DOHH2 (cell line): ENCODE data around the gene CPED1.

Source experiments
- H3F3A ChIP-seq: fragments of 200-600 bp; sonication (generic), shearing (Covaris generic); 2 replicates; pipeline ENCODE4 v1.6.0; 2016; ENCODE audit warnings: antibody characterized with exemption, mild to moderate bottlenecking; ENCODE audit not compliant: control insufficient read depth, insufficient read depth
- H3K27ac ChIP-seq: fragments of 200-600 bp; sonication (generic); 2 replicates; pipeline ENCODE4 v1.5.1; 2014; ENCODE audit warnings: low read depth, mild to moderate bottlenecking, low read length, moderate library complexity
- H3K27me3 ChIP-seq: fragments of 200-600 bp; sonication (generic); 2 replicates; pipeline ENCODE4 v1.6.1; 2014; ENCODE audit warnings: mild to moderate bottlenecking, low read length, mixed read lengths; ENCODE audit not compliant: control insufficient read depth
- H3K36me3 ChIP-seq: fragments of 200-600 bp; sonication (generic); 2 replicates; pipeline ENCODE4 v1.6.1; 2014; ENCODE audit warnings: mild to moderate bottlenecking, low read length, moderate library complexity, mixed read lengths; ENCODE audit not compliant: control insufficient read depth
- H3K4me1 ChIP-seq: fragments of 200-600 bp; sonication (generic); 2 replicates; pipeline ENCODE4 v1.6.1; 2014; ENCODE audit warnings: mild to moderate bottlenecking, low read length, mixed read lengths; ENCODE audit not compliant: control insufficient read depth
- H3K4me2 ChIP-seq: fragments of 200-600 bp; sonication (generic); 2 replicates; pipeline ENCODE4 v1.6.0; 2014; ENCODE audit warnings: mild to moderate bottlenecking, low read length, moderate library complexity
- H3K4me3 ChIP-seq: fragments of 200-600 bp; sonication (generic); 2 replicates; pipeline ENCODE4 v1.5.1; 2014; ENCODE audit warnings: mild to moderate bottlenecking, low read length, mixed read lengths
- H3K79me2 ChIP-seq: fragments of 200-600 bp; sonication (generic); 2 replicates; pipeline ENCODE4 v1.6.1; 2014; ENCODE audit warnings: mild to moderate bottlenecking, low read length, mixed read lengths; ENCODE audit not compliant: control insufficient read depth
- H3K9me2 ChIP-seq: fragments of 200-600 bp; sonication (generic); replicated peaks from 2 replicates; pipeline ENCODE4 v1.6.1; 2014; ENCODE audit warnings: mild to moderate bottlenecking, low read length, mixed read lengths; ENCODE audit not compliant: control insufficient read depth
- H3K9me3 ChIP-seq: fragments of 200-600 bp; sonication (generic); 2 replicates; pipeline ENCODE4 v1.6.1; 2014; ENCODE audit warnings: antibody characterized with exemption, low read length, mixed read lengths; ENCODE audit not compliant: control insufficient read depth, insufficient read depth
- H4K20me1 ChIP-seq: fragments of 200-600 bp; sonication (generic); 2 replicates; pipeline ENCODE4 v1.6.0; 2014; ENCODE audit warnings: low read depth, mild to moderate bottlenecking, antibody characterized with exemption, low read length, moderate library complexity; ENCODE audit not compliant: control insufficient read depth, insufficient read depth
- EZH2phosphoT487 ChIP-seq: fragments of 200-600 bp; sonication (generic); IDR thresholded peaks from 2 replicates; pipeline ENCODE4 v1.6.1; 2017; ENCODE audit warnings: borderline replicate concordance, mild to moderate bottlenecking, antibody characterized with exemption, low read length, moderate library complexity, mixed read lengths
- TF ChIP-seq, protein P1 (sequence below): fragments of 200-600 bp; sonication (generic); IDR thresholded peaks from one replicate; pipeline ENCODE4 v1.5.1; 2014; ENCODE audit warnings: antibody characterized with exemption, mild to moderate bottlenecking, low read depth, low read length; ENCODE audit not compliant: poor library complexity, severe bottlenecking

Gene CPED1

DNA sequence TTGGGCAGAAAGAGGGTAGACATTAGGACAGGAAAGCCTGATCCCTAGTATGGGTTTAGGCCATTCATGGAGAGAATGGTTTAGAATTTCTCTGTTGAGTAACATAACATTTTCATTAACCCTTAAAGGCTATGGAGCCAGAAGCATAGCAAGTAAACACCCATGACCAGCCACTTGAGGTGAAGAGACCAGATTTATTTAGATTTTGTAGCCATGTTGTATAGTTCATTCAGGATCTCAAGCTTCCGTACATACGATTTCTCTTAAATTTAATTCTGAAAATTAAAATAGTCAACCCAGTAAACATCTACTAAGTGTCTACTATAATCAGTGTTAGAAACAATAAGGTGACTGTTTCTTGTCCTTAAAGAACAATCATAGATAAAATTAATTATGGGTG lies 51.5 kb downstream of the CPED1 start:
- no peaks in the 10 kb centered on the region for H3K9me2 ChIP-seq
- TF ChIP-seq, protein P1, sequence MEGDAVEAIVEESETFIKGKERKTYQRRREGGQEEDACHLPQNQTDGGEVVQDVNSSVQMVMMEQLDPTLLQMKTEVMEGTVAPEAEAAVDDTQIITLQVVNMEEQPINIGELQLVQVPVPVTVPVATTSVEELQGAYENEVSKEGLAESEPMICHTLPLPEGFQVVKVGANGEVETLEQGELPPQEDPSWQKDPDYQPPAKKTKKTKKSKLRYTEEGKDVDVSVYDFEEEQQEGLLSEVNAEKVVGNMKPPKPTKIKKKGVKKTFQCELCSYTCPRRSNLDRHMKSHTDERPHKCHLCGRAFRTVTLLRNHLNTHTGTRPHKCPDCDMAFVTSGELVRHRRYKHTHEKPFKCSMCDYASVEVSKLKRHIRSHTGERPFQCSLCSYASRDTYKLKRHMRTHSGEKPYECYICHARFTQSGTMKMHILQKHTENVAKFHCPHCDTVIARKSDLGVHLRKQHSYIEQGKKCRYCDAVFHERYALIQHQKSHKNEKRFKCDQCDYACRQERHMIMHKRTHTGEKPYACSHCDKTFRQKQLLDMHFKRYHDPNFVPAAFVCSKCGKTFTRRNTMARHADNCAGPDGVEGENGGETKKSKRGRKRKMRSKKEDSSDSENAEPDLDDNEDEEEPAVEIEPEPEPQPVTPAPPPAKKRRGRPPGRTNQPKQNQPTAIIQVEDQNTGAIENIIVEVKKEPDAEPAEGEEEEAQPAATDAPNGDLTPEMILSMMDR = no peak
- TF ChIP-seq EZH2phosphoT487 = no peak
- H3K27ac ChIP-seq = no peak overlapping the region
- no peaks in the 10 kb centered on the region for H3F3A ChIP-seq
- 0 out of 2 replicates have a peak, but pooled peaks cover 2% of the 10 kb centered on the region for H3K27me3 ChIP-seq
- H4K20me1 ChIP-seq = no peaks in the 10 kb centered on the region
- no peaks in the 10 kb centered on the region for H3K36me3 ChIP-seq
- no peak overlapping the region for H3K4me2 ChIP-seq
- no peaks in the 10 kb centered on the region for H3K4me1 ChIP-seq
- no peak overlapping the region for H3K4me3 ChIP-seq
- no peaks in the 10 kb centered on the region for H3K79me2 ChIP-seq
- H3K9me3 ChIP-seq = no peaks in the 10 kb centered on the region

DNA sequence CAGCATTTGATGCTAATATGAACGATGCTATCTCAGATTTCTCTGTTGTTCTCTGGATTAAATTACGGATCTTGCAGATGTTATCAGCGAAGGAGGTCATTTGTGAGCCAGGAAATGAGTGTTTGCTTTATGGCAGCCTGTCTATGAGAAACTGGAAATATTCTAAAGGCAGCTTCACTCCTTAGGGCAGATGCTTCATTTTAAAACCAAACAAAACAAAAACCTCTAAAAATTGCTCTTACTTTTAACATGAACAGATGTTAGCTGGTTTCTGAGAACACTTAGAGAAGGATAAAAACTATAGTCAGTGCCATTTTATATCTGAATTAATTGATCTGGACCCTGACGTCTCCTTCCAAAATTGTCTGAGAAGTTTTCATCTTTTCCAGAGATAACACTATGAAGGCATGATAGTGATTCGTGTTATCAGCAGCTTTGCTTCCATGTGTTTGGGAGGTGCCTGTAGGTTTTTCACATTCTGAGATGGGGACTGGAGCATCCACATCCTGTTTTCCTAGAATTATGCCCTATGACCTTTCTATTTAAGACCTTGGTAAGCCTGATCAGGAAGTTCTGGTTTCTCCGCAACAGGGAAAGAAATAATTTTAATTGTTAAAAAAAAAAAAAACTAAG lies 53.1 kb downstream of the CPED1 start:
- H3K36me3 ChIP-seq = no peaks in the 10 kb centered on the region
- H3K4me2 ChIP-seq = no peak overlapping the region
- TF ChIP-seq, protein P1 = no peak
- TF ChIP-seq EZH2phosphoT487 = no peak
- no peaks in the 10 kb centered on the region for H3K4me1 ChIP-seq
- H3K27me3 ChIP-seq = 0 out of 2 replicates have a peak, but pooled peaks cover 2% of the 10 kb centered on the region
- H3K9me3 ChIP-seq = no peaks in the 10 kb centered on the region
- no peaks in the 10 kb centered on the region for H3F3A ChIP-seq
- H3K27ac ChIP-seq = no peak overlapping the region
- no peaks in the 10 kb centered on the region for H4K20me1 ChIP-seq
- H3K79me2 ChIP-seq = no peaks in the 10 kb centered on the region
- H3K9me2 ChIP-seq = no peaks in the 10 kb centered on the region
- no peak overlapping the region for H3K4me3 ChIP-seq

DNA sequence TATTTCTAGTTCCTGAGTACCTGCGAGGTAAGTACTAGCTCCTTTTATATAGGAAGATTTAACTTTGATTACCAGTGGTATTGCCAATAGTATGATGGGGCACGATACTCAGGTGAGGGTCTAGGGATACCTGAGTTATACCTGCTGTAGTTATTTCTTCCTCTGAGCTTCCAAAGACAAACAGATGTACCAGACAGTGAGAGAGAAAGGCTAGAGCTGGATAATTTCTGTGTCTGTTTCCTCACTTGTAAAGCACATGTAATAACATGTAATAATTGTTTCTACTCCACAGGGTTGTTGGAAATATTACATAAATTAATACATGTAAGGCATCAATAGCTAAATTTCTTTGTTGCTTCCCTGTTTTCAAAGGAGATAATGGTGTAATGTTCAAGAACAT lies 53.7 kb downstream of the CPED1 start:
- H3F3A ChIP-seq = no peaks in the 10 kb centered on the region
- no peaks in the 10 kb centered on the region for H3K36me3 ChIP-seq
- no peaks in the 10 kb centered on the region for H4K20me1 ChIP-seq
- no peaks in the 10 kb centered on the region for H3K79me2 ChIP-seq
- 0 out of 2 replicates have a peak, but pooled peaks cover 2% of the 10 kb centered on the region for H3K27me3 ChIP-seq
- H3K9me2 ChIP-seq = no peaks in the 10 kb centered on the region
- no peak overlapping the region for H3K4me2 ChIP-seq
- TF ChIP-seq, protein P1 = no peak
- no peak for TF ChIP-seq EZH2phosphoT487
- no peaks in the 10 kb centered on the region for H3K4me1 ChIP-seq
- H3K9me3 ChIP-seq = no peaks in the 10 kb centered on the region
- no peak overlapping the region for H3K4me3 ChIP-seq
- H3K27ac ChIP-seq = no peak overlapping the region
